A549 (cell line): ENCODE results near the gene PLLP.

ENCODE experiments used
- EP300 ChIP-seq, 2 experiments: fragments of >200 bp; sonication (Bioruptor Twin); formaldehyde crosslinking; IDR thresholded peaks; 2 replicates in 1 of 2; 3 replicates in 1 of 2; pipeline ENCODE4 v1.6.1; 2016 to 2017
- POLR2A ChIP-seq: IDR thresholded peaks from 2 replicates; pipeline ENCODE4 v1.6.1; 2012; ENCODE audit warnings: mild to moderate bottlenecking, low read length

DNA sequence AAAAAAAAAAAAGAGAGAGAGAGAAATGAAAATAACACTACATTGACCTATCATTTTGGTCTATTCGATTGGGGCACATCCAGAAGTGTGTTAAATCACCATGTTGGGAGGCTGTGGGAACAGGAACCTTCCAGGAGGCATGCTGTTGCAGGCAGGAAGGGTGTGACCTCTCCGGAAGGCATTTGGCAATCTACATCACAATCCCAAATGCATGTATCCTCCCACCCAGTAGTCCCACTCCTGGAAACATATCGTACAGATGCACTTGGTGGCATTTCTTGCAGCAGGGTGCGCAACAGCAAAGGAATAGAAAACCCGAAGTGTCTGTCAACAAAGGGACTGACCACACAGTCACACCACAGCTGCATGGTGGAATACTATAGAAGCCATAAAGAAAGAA, 7.9 kb downstream of the PLLP start:
- TF ChIP-seq EP300 (IDR thresholded peaks at IDR 0.05), result no peak
- TF ChIP-seq POLR2A, result no peak
